Measurements from ENCODE around the gene OASL. TPM values are rescaled to one million over a fixed set of nuclear protein-coding genes. Genes with fewer than 3 reads are reported as not detected.

The OASL gene
- polyA plus RNA-seq, 1 of the 3 experiments (the other 2 are of a cell fraction): 0.41 TPM

GRCh38 chr12:121084229-121084628 is 45.2 kb upstream of the OASL start:
- no peak overlapping the region for H3K27ac ChIP-seq (ENCODE audit: low read depth in 2 of 2, low read length in 1 of 2)
- no peaks in the 10 kb centered on the region for H3K9me3 ChIP-seq
- H4K20me1 ChIP-seq (ENCODE audit: insufficient read depth): no peaks in the 10 kb centered on the region
- ChIA-PET POLR2A (no interaction called here), CTCF (interaction anchor here (1.3 to 2.6 kb wide), 3 partner anchors 12 to 238 kb away, joined by 3 to 11 read pairs (median 3); no protein-coding TSS in a partner anchor)
- H3K9ac ChIP-seq: no peak overlapping the region
- WGBS (ENCODE audit: low lambda C conversion rate): 49% methylated on average over 3 of the region's 3 CpGs
- no peaks in the 10 kb centered on the region for H3K36me3 ChIP-seq (replicated peaks in 1 of 2; ENCODE audit: control insufficient read depth in 1 of 2, insufficient read depth in 2 of 2, low read length in 1 of 2)
- no peaks in the 10 kb centered on the region for H3K79me2 ChIP-seq (ENCODE audit: insufficient read depth)
- no peak for DNase-seq
- H3K4me1 ChIP-seq (ENCODE audit: control insufficient read depth in 1 of 2, insufficient read depth in 2 of 2, low read depth in 1 of 2, low read length in 1 of 2): no peaks in the 10 kb centered on the region
- H3K4me3 ChIP-seq (ENCODE audit: low read depth in 2 of 2, low read length in 1 of 2): no peak overlapping the region
- no peaks in the 10 kb centered on the region for H3K9me2 ChIP-seq
- H3F3A ChIP-seq (replicated peaks; ENCODE audit: insufficient read depth): no peaks in the 10 kb centered on the region
- H3K27me3 ChIP-seq (ENCODE audit: insufficient read depth): no peaks in the 10 kb centered on the region
- H3K4me2 ChIP-seq: no peak overlapping the region
- TF ChIP-seq JUND (IDR thresholded peaks at IDR 0.05): no peak
- no peak for TF ChIP-seq FOSL2 (IDR thresholded peaks at IDR 0.05; ENCODE audit: borderline replicate concordance, low read depth)
- no peak overlapping the region for H2AFZ ChIP-seq (ENCODE audit: low read depth)

- Histone ChIP-seq H3K9me2 (no peaks in the 10 kb centered on the region), H3K9me3 (no peaks in the 10 kb centered on the region), H3K4me2 (no peak overlapping the region), H3F3A (replicated peaks; ENCODE audit: insufficient read depth) (no peaks in the 10 kb centered on the region), H4K20me1 (ENCODE audit: insufficient read depth) (no peaks in the 10 kb centered on the region), H3K79me2 (ENCODE audit: insufficient read depth) (no peaks in the 10 kb centered on the region), H3K4me1 (ENCODE audit: control insufficient read depth in 1 of 2, insufficient read depth in 2 of 2, low read depth in 1 of 2, low read length in 1 of 2) (no peaks in the 10 kb centered on the region), H3K27ac (ENCODE audit: low read depth in 2 of 2, low read length in 1 of 2) (no peak overlapping the region), H3K27me3 (ENCODE audit: insufficient read depth) (no peaks in the 10 kb centered on the region), H2AFZ (ENCODE audit: low read depth) (no peak overlapping the region), H3K36me3 (replicated peaks in 1 of 2; ENCODE audit: control insufficient read depth in 1 of 2, insufficient read depth in 2 of 2, low read length in 1 of 2) (no peaks in the 10 kb centered on the region), H3K4me3 (ENCODE audit: low read depth in 2 of 2, low read length in 1 of 2) (no peak overlapping the region), H3K9ac (no peak overlapping the region)
- TF ChIP-seq MXI1 (IDR thresholded peaks at IDR 0.05; ENCODE audit: low read depth, low read length) (no peak), IRF3 (IDR thresholded peaks at IDR 0.05; ENCODE audit: low read depth, low read length) (no peak), REST (IDR thresholded peaks at IDR 0.05; ENCODE audit: low read depth, low read length) (no peak), TEAD4 (IDR thresholded peaks at IDR 0.05; ENCODE audit: borderline replicate concordance, insufficient read depth) (no peak), JUND (IDR thresholded peaks at IDR 0.05) (no peak)
- 100% methylated on average over 2 of the region's 2 CpGs for WGBS (ENCODE audit: low lambda C conversion rate)
- DNase-seq: no peak
- ChIA-PET POLR2A (no interaction called here), CTCF (interaction anchor here (1.5 to 1.8 kb wide), 2 partner anchors 12 to 16 kb away, joined by 4 read pairs; no protein-coding TSS in a partner anchor)
Observed at GRCh38 chr12:121080909-121081308, 41.9 kb upstream of the OASL start.

Measured in SK-N-SH (cell line).